ENCODE results near the gene IFI27.

- TF ChIP-seq CTCF (IDR thresholded peaks at IDR 0.05), result no peak
- no peak for TF ChIP-seq EZH2 (IDR thresholded peaks at IDR 0.05; ENCODE audit: borderline replicate concordance, insufficient read depth, low read depth, low read length, poor library complexity, severe bottlenecking)
Observed at GRCh38 chr14:94113908-94114588, 3.5 kb downstream of the IFI27 start.

Data from B cell (primary cell).